Stimulated activated CD8-positive, alpha-beta memory T cell treated with anti-CD3 and anti-CD28 coated beads, Interleukin-2, amount 100 ng/mL, for 48 hours (primary cell): Measurements from ENCODE around the gene TMEM168.

ENCODE experiments used
- DNase-seq, 2 donors: peaks; one replicate each; pipeline ENCODE4 v3.0.0-alpha.2; 2020; ENCODE audit warnings: low read depth in 2 of 2

Gene TMEM168

GRCh38 chr7:112715525-112715924 lies 74.7 kb downstream of the TMEM168 start:
- DNase-seq, result no peak

DNA sequence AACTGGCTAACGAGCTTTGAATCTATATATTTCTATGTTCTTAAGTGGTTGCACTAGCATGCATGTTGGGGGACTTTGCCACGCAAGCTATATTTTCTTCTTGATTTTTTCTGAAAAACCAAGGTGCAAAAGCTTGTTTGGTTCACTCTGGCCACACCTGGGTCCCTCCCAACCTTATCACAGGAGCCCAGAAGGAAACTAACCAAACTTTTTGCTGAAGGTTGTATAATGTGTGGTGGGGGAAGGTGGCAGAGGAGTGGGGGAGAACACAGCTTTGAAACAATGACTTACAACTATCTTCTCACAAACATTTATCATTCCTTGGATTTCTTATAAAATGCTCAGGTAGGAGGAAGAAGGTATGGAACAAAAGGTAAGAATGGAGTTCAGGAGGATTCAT lies 75.3 kb downstream of the TMEM168 start:
- DNase-seq, result no peak
